Mesenchymal stem cell (in vitro differentiated cells and primary cell): ENCODE data around the gene ELAVL1.

ENCODE experiments used
- DNase-seq: peaks from one replicate; pipeline ENCODE4 v3.0.0-alpha.2; 2013
- H2AFZ ChIP-seq: one replicate; pipeline ENCODE4 v1.6.1; 2013; ENCODE audit warnings: low read depth, mild to moderate bottlenecking, control low read depth, inconsistent platforms, low read length, moderate library complexity
- H2AK5ac ChIP-seq: 2 replicates; pipeline ENCODE4 v1.6.1; 2013; ENCODE audit warnings: low read length, moderate library complexity, mild to moderate bottlenecking, inconsistent platforms; ENCODE audit not compliant: severe bottlenecking
- H2BK120ac ChIP-seq: one replicate; pipeline ENCODE4 v1.6.1; 2013; ENCODE audit warnings: low read depth, mild to moderate bottlenecking, inconsistent platforms, low read length, moderate library complexity
- H2BK12ac ChIP-seq, 2 experiments: one replicate each; pipeline ENCODE4 v1.6.1; 2013; ENCODE audit warnings: inconsistent platforms in 2 of 2, low read length in 2 of 2, mild to moderate bottlenecking in 2 of 2, moderate library complexity in 2 of 2, control low read depth in 1 of 2
- H2BK15ac ChIP-seq: one replicate; pipeline ENCODE4 v1.6.1; 2013; ENCODE audit warnings: mild to moderate bottlenecking, low read depth, inconsistent platforms; ENCODE audit not compliant: poor library complexity, severe bottlenecking
- H2BK5ac ChIP-seq: 2 replicates; pipeline ENCODE4 v1.6.1; 2013; ENCODE audit warnings: low read depth, mild to moderate bottlenecking, low read length, control low read depth, inconsistent platforms; ENCODE audit not compliant: poor library complexity, severe bottlenecking
- H3K14ac ChIP-seq, 2 experiments: one replicate each; pipeline ENCODE4 v1.6.1; 2013; ENCODE audit warnings: inconsistent platforms in 2 of 2, low read length in 2 of 2, control low read depth in 1 of 2, mild to moderate bottlenecking in 1 of 2, moderate library complexity in 1 of 2
- H3K18ac ChIP-seq, 2 experiments: one replicate each; pipeline ENCODE4 v1.6.1; 2013; ENCODE audit warnings: inconsistent platforms in 2 of 2, low read length in 2 of 2, control low read depth in 1 of 2, low read depth in 1 of 2, mild to moderate bottlenecking in 1 of 2
- H3K23ac ChIP-seq, 2 experiments: one replicate each; pipeline ENCODE4 v1.6.1; 2013; ENCODE audit warnings: inconsistent platforms in 2 of 2, low read length in 2 of 2, mild to moderate bottlenecking in 2 of 2, moderate library complexity in 2 of 2, control low read depth in 1 of 2
- H3K27ac ChIP-seq: 2 replicates; pipeline ENCODE4 v1.5.1; 2013; ENCODE audit warnings: mild to moderate bottlenecking, moderate library complexity, low read length, control low read depth, inconsistent platforms; ENCODE audit not compliant: poor library complexity, severe bottlenecking
- H3K27me3 ChIP-seq, 2 experiments: 2 replicates each; pipeline versions ENCODE4 v1.6.1 to v1.7.0; 2013; ENCODE audit warnings: low read length in 2 of 2, mild to moderate bottlenecking in 2 of 2, moderate library complexity in 2 of 2, control low read depth in 1 of 2, inconsistent platforms in 1 of 2; ENCODE audit not compliant: control insufficient read depth in 1 of 2, insufficient read depth in 1 of 2
- H3K36me3 ChIP-seq, 2 experiments: 2 replicates each; pipeline versions ENCODE4 v1.6.1 to v1.7.0; 2013; ENCODE audit warnings: low read length in 2 of 2, control low read depth in 1 of 2, inconsistent platforms in 1 of 2, low read depth in 1 of 2, mild to moderate bottlenecking in 1 of 2; ENCODE audit not compliant: insufficient read depth in 2 of 2, control insufficient read depth in 1 of 2
- H3K4ac ChIP-seq, 2 experiments: one replicate each; pipeline ENCODE4 v1.6.1; 2013; ENCODE audit warnings: inconsistent platforms in 2 of 2, low read length in 2 of 2, mild to moderate bottlenecking in 2 of 2, moderate library complexity in 2 of 2, control low read depth in 1 of 2, low read depth in 1 of 2
- H3K4me1 ChIP-seq: 2 replicates; pipeline ENCODE4 v1.6.1; 2013; ENCODE audit warnings: low read depth, low read length, control low read depth; ENCODE audit not compliant: control insufficient read depth, insufficient read depth
- H3K4me2 ChIP-seq: 2 replicates; pipeline ENCODE4 v1.6.1; 2013; ENCODE audit warnings: low read length, mild to moderate bottlenecking, inconsistent platforms; ENCODE audit not compliant: poor library complexity, severe bottlenecking
- H3K4me3 ChIP-seq, 2 experiments: 2 replicates each; pipeline versions ENCODE4 v1.5.1 to v1.7.0; 2013; ENCODE audit warnings: low read length in 2 of 2, mild to moderate bottlenecking in 2 of 2, control low read depth in 1 of 2, low read depth in 1 of 2; ENCODE audit not compliant: insufficient read depth in 1 of 2
- H3K79me1 ChIP-seq: replicated peaks from 2 replicates; pipeline ENCODE4 v1.6.1; 2013; ENCODE audit warnings: mild to moderate bottlenecking, control low read depth, low read length, inconsistent platforms; ENCODE audit not compliant: poor library complexity, severe bottlenecking
- H3K9ac ChIP-seq: 2 replicates; pipeline ENCODE4 v1.7.0; 2013; ENCODE audit warnings: mild to moderate bottlenecking, low read length, moderate library complexity
- H3K9me3 ChIP-seq: 2 replicates; pipeline ENCODE4 v1.7.0; 2013; ENCODE audit warnings: mild to moderate bottlenecking, low read length; ENCODE audit not compliant: control insufficient read depth
- H4K8ac ChIP-seq: one replicate; pipeline ENCODE4 v1.6.1; 2013; ENCODE audit warnings: inconsistent platforms, mild to moderate bottlenecking, low read length, moderate library complexity
- H4K91ac ChIP-seq: one replicate; pipeline ENCODE4 v1.6.1; 2013; ENCODE audit warnings: mild to moderate bottlenecking, low read length, inconsistent platforms
- WGBS: methylation state at CpG from one replicate; pipeline ENCODE4 v1.1.7; 2013; ENCODE audit warnings: mixed read lengths; 5-methylcytosine and 5-hydroxymethylcytosine counted together

ELAVL1 gene

GRCh38 chr19:7912144-7912696, 93.2 kb downstream of the ELAVL1 start:
- Histone ChIP-seq H3K27ac (no peak overlapping the region), H3K79me1 (peaks cover 32% of the 10 kb centered on the region), H4K91ac (no peak overlapping the region), H3K27me3 (peaks cover 19 to 21% of the 10 kb centered on the region in 2 experiments), H2AK5ac (no peak overlapping the region), H3K36me3 (peaks cover 33 to 74% of the 10 kb centered on the region in 2 experiments), H4K8ac (no peak overlapping the region), H2BK15ac (no peak overlapping the region), H3K4me2 (no peak overlapping the region), H2AFZ (no peak overlapping the region), H2BK5ac (no peak overlapping the region), H3K18ac (no peak overlapping the region), H3K9ac (no peak overlapping the region), H3K23ac (no peak overlapping the region), H3K4me1 (peaks cover 29% of the 10 kb centered on the region), H3K4ac (no peak overlapping the region), H3K9me3 (no peaks in the 10 kb centered on the region), H2BK12ac (no peak overlapping the region), H3K14ac (no peak overlapping the region), H3K4me3 (no peak overlapping the region), H2BK120ac (no peak overlapping the region)
- DNase-seq: no peak
- 94% methylated on average over 28 of the region's 31 CpGs for WGBS

- WGBS: 97% methylated on average over 18 of the region's 18 CpGs
- H4K8ac ChIP-seq: no peak overlapping the region
These were observed 93.8 kb downstream of the ELAVL1 start for GRCh38 chr19:7911508-7912143.

GRCh38 chr19:7910321-7911161, 94.9 kb downstream of the ELAVL1 start:
- H3K4ac ChIP-seq: no peak overlapping the region
- H4K91ac ChIP-seq: no peak overlapping the region
- peaks cover 9 to 10% of the 10 kb centered on the region in 2 experiments for H3K27me3 ChIP-seq
- no peak overlapping the region for H2AK5ac ChIP-seq
- H3K18ac ChIP-seq: no peak overlapping the region
- 98% methylated on average over 54 of the region's 54 CpGs for WGBS
- H3K4me1 ChIP-seq: peaks cover 24% of the 10 kb centered on the region
- H3K23ac ChIP-seq: no peak overlapping the region
- DNase-seq: no peak
- H3K79me1 ChIP-seq: peaks cover 39% of the 10 kb centered on the region
- no peak overlapping the region for H2BK15ac ChIP-seq
- H3K9me3 ChIP-seq: no peaks in the 10 kb centered on the region
- H2BK5ac ChIP-seq: no peak overlapping the region
- H2AFZ ChIP-seq: no peak overlapping the region
- H4K8ac ChIP-seq: no peak overlapping the region
- no peak overlapping the region for H2BK120ac ChIP-seq
- H3K14ac ChIP-seq: no peak overlapping the region
- H3K36me3 ChIP-seq: peaks cover 38 to 86% of the 10 kb centered on the region in 2 experiments
- H2BK12ac ChIP-seq: no peak overlapping the region
- no peak overlapping the region for H3K9ac ChIP-seq
- no peak overlapping the region for H3K4me2 ChIP-seq
- H3K27ac ChIP-seq: no peak overlapping the region
- no peak overlapping the region for H3K4me3 ChIP-seq

More at GRCh38 chr19:7911508-7912143, 93.8 kb downstream of the ELAVL1 start:
- Histone ChIP-seq H2BK5ac (no peak overlapping the region), H3K4me2 (no peak overlapping the region), H2BK120ac (no peak overlapping the region), H2AFZ (no peak overlapping the region), H3K4me1 (peaks cover 28% of the 10 kb centered on the region), H2BK12ac (no peak overlapping the region), H3K9me3 (no peaks in the 10 kb centered on the region), H3K14ac (no peak overlapping the region), H3K27ac (no peak overlapping the region), H2BK15ac (no peak overlapping the region), H3K4ac (no peak overlapping the region), H3K18ac (no peak overlapping the region), H3K4me3 (no peak overlapping the region), H3K79me1 (peaks cover 34% of the 10 kb centered on the region), H3K27me3 (peaks cover 15 to 17% of the 10 kb centered on the region in 2 experiments), H3K9ac (no peak overlapping the region), H4K91ac (no peak overlapping the region), H2AK5ac (no peak overlapping the region), H3K36me3 (peaks cover 34 to 77% of the 10 kb centered on the region in 2 experiments), H3K23ac (no peak overlapping the region)
- no peak for DNase-seq

- H3K27ac ChIP-seq: no peak overlapping the region
- H3K9ac ChIP-seq: no peak overlapping the region
- no peak overlapping the region for H3K4me3 ChIP-seq
- H2BK120ac ChIP-seq: no peak overlapping the region
- no peak overlapping the region for H3K4ac ChIP-seq
- DNase-seq: no peak
- peaks cover 43% of the 10 kb centered on the region for H3K79me1 ChIP-seq
- H2BK12ac ChIP-seq: no peak overlapping the region
- WGBS: 94% methylated on average over 15 of the region's 21 CpGs
- H3K27me3 ChIP-seq: peaks cover under 1 to 2% of the 10 kb centered on the region in 2 experiments
- no peak overlapping the region for H3K18ac ChIP-seq
- H4K8ac ChIP-seq: no peak overlapping the region
- no peak overlapping the region for H3K4me2 ChIP-seq
- H2BK15ac ChIP-seq: no peak overlapping the region
- H2AFZ ChIP-seq: no peak overlapping the region
- no peak overlapping the region for H4K91ac ChIP-seq
- no peak overlapping the region for H2AK5ac ChIP-seq
- H3K36me3 ChIP-seq: peaks cover 38 to 84% of the 10 kb centered on the region in 2 experiments
- H3K14ac ChIP-seq: no peak overlapping the region
- no peak overlapping the region for H3K23ac ChIP-seq
- H2BK5ac ChIP-seq: no peak overlapping the region
- H3K4me1 ChIP-seq: peaks cover 31% of the 10 kb centered on the region
- no peaks in the 10 kb centered on the region for H3K9me3 ChIP-seq
These were observed 95.9 kb downstream of the ELAVL1 start for GRCh38 chr19:7909471-7910067.
